Left ventricle myocardium superior (tissue), 1 donor: ENCODE results near the gene TRPC4. TPM values are rescaled to one million over a fixed set of nuclear protein-coding genes. Genes with fewer than 3 reads are reported as not detected.
A peak's percentile ranks its signal among the peaks of the same experiment; 100 is the strongest.

Experiments
- ATAC-seq: fragments of 200-7000 bp; cut with Tn5 transposase; one replicate; pipeline ENCODE4 v1.9.1; 2020; ENCODE audit warnings: mild to moderate bottlenecking, moderate library complexity
- DNase-seq: peaks from one replicate; pipeline ENCODE4 v3.0.0-alpha.2; 2020
- intact Hi-C: fragments of 100-400 bp; cut with micrococcal nuclease; formaldehyde crosslinking; loops from one replicate; pipeline ENCODE4 v1.11.0; 2022
- total RNA-seq: library from RNA; stranded (reverse); fragmentation: NEBNext Ultra II Directional; extraction: Animal tissue kit (Norgen Biotek cat#: 25700); gene quantifications from one replicate; pipeline ENCODE4 v1.2.1, GENCODE V29; 2021
- donor health status: DM: no; HTN: yes; CAD: no; lungs with severe emphysema.

TRPC4 gene
- total RNA-seq, 1 donor from 2014 or later: 5.6 TPM

GRCh38 chr13:37587236-37587635 is 282.3 kb downstream of the TRPC4 start:
- intact Hi-C loops: no loop called here
- DNase-seq (no peak), ATAC-seq (peak; percentile 56)
